Peyer's patch (tissue), 4 donors: Measurements from ENCODE around the gene FAU.

Experiments used
- POLR2A ChIP-seq, 2 donors: fragments of 450-650 bp; IDR thresholded peaks; one replicate each; pipeline ENCODE4 v1.5.1; 2017; ENCODE audit warnings: antibody characterized with exemption in 2 of 2, mild to moderate bottlenecking in 2 of 2, moderate library complexity in 2 of 2
- TF ChIP-seq, protein P1 (sequence below), 6 experiments: fragments of 450-650 bp in 4 of 6; fragments of 200-600 bp in 2 of 6; sonication (generic) in 1 of 6; IDR thresholded peaks; one replicate each; pipeline ENCODE4 v1.5.1; 2017 to 2019; ENCODE audit warnings: antibody characterized with exemption in 6 of 6, mild to moderate bottlenecking in 3 of 6, moderate library complexity in 1 of 6

GRCh38 chr11:65131895-65132237, 9.9 kb upstream of the FAU start:
- no peak for TF ChIP-seq POLR2A (IDR thresholded peaks at IDR 0.05)
- TF ChIP-seq, protein P1, sequence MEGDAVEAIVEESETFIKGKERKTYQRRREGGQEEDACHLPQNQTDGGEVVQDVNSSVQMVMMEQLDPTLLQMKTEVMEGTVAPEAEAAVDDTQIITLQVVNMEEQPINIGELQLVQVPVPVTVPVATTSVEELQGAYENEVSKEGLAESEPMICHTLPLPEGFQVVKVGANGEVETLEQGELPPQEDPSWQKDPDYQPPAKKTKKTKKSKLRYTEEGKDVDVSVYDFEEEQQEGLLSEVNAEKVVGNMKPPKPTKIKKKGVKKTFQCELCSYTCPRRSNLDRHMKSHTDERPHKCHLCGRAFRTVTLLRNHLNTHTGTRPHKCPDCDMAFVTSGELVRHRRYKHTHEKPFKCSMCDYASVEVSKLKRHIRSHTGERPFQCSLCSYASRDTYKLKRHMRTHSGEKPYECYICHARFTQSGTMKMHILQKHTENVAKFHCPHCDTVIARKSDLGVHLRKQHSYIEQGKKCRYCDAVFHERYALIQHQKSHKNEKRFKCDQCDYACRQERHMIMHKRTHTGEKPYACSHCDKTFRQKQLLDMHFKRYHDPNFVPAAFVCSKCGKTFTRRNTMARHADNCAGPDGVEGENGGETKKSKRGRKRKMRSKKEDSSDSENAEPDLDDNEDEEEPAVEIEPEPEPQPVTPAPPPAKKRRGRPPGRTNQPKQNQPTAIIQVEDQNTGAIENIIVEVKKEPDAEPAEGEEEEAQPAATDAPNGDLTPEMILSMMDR (IDR thresholded peaks at IDR 0.05), result no peak
